Bronchial epithelial cell (primary cell): ENCODE measurements around the gene FBXW12. TPM values are rescaled to one million over a fixed set of nuclear protein-coding genes. Genes with fewer than 3 reads are reported as not detected.

Experiments
- DNase-seq: peaks from one replicate; pipeline ENCODE4 v3.0.0-alpha.2; 2010; ENCODE audit warnings: low read depth
- FAIRE-seq: peaks from 2 replicates; lab custom pipeline; 2011; peaks lifted over from hg19 to GRCh38; lab: Jason Lieb, UNC
- H3K27me3 ChIP-seq: 2 replicates; pipeline ENCODE4 v1.5.1; 2011; ENCODE audit warnings: low read length; ENCODE audit not compliant: control insufficient read depth, insufficient read depth
- H3K36me3 ChIP-seq: 2 replicates; pipeline ENCODE4 v1.5.1; 2011; ENCODE audit warnings: low read length; ENCODE audit not compliant: control insufficient read depth, insufficient read depth
- H3K4me3 ChIP-seq: 2 replicates; pipeline ENCODE4 v1.5.1; 2011; ENCODE audit warnings: mild to moderate bottlenecking, low read depth, low read length, control low read depth
- total RNA-seq: library from RNA; depleted of rRNA; stranded (reverse); fragments of >200 nt; gene quantifications from 2 replicates; pipeline ENCODE4 v1.2.1, GENCODE V29; 2014
- TF ChIP-seq, protein P1 (sequence below): IDR thresholded peaks from 2 replicates; pipeline ENCODE4 v1.5.1; 2011; ENCODE audit warnings: mild to moderate bottlenecking, moderate library complexity, low read length, control low read depth, inconsistent platforms; ENCODE audit not compliant: insufficient read depth, severe bottlenecking

FBXW12 gene
- total RNA-seq, 1 donor from 2014 or later = not detected

DNA sequence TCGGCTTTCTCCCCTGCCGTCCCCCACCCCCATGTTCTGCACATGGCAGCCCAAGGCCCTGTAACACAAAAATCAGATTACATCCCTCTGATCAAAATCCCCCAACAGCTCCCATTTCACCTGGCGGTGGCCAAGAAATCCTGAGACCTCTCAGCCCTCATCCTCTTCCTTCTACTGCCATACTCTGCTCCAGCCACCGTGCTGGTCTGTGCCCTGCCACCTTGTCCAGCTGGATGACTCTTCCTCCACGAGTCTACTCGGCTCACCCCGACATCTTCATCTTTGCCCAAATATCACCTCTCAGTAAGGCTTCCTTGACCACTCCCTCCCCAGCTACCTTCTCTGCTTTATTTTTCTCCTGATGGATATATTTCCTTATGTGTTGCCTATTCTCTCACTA lies 64.8 kb downstream of the FBXW12 start:
- peaks cover 1% of the 10 kb centered on the region for H3K36me3 ChIP-seq
- H3K4me3 ChIP-seq = no peak overlapping the region
- H3K27me3 ChIP-seq = no peaks in the 10 kb centered on the region
- DNase-seq (no peak), FAIRE-seq (no peak)
- TF ChIP-seq, protein P1, sequence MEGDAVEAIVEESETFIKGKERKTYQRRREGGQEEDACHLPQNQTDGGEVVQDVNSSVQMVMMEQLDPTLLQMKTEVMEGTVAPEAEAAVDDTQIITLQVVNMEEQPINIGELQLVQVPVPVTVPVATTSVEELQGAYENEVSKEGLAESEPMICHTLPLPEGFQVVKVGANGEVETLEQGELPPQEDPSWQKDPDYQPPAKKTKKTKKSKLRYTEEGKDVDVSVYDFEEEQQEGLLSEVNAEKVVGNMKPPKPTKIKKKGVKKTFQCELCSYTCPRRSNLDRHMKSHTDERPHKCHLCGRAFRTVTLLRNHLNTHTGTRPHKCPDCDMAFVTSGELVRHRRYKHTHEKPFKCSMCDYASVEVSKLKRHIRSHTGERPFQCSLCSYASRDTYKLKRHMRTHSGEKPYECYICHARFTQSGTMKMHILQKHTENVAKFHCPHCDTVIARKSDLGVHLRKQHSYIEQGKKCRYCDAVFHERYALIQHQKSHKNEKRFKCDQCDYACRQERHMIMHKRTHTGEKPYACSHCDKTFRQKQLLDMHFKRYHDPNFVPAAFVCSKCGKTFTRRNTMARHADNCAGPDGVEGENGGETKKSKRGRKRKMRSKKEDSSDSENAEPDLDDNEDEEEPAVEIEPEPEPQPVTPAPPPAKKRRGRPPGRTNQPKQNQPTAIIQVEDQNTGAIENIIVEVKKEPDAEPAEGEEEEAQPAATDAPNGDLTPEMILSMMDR = no peak

GRCh38 chr3:48437812-48438211 lies 65.8 kb downstream of the FBXW12 start:
- Histone ChIP-seq H3K4me3 (no peak overlapping the region), H3K27me3 (no peaks in the 10 kb centered on the region), H3K36me3 (peaks cover 6% of the 10 kb centered on the region)
- DNase-seq (no peak), FAIRE-seq (no peak)
- TF ChIP-seq, protein P1 = no peak

- peak; percentile 70 for FAIRE-seq
- H3K4me3 ChIP-seq = peak within 1 kb of the TSS; percentile 57
- no peaks in the 10 kb centered on the region for H3K27me3 ChIP-seq
- H3K36me3 ChIP-seq = peaks cover 8% of the 10 kb centered on the region
- DNase-seq = peak; percentile 95
- TF ChIP-seq, protein P1 = no peak
Observed at GRCh38 chr3:48439820-48440589, 68.0 kb downstream of the FBXW12 start, which contains the start of the genes CCDC51 and TMA7. CCDC51 (minus strand) TSS chr3:48440119; CDS start chr3:48435128, 4,991 bp downstream. TMA7 (plus strand) TSS chr3:48440257; CDS start chr3:48440297, 40 bp downstream.

GRCh38 chr3:48440590-48440958 lies 68.6 kb downstream of the FBXW12 start:
- no peak for DNase-seq
- Histone ChIP-seq H3K27me3 (no peaks in the 10 kb centered on the region), H3K36me3 (peaks cover 8% of the 10 kb centered on the region), H3K4me3 (peak overlapping the region; percentile 57)
- no peak for FAIRE-seq
- TF ChIP-seq, protein P1 = no peak

GRCh38 chr3:48441940-48442339 lies 69.9 kb downstream of the FBXW12 start:
- Histone ChIP-seq H3K4me3 (no peak overlapping the region), H3K36me3 (peaks cover 8% of the 10 kb centered on the region), H3K27me3 (no peaks in the 10 kb centered on the region)
- no peak for FAIRE-seq
- TF ChIP-seq, protein P1 = no peak
- DNase-seq = no peak

Other genes with a start within 250 kb of the FBXW12 start
- 1.5 and 2.4 TPM in 2 replicates for gene CDC25A, start 183.8 kb upstream of the FBXW12 start, total RNA-seq
- gene CAMP, start 148.7 kb upstream of the FBXW12 start, total RNA-seq = 11.3 and 22.1 TPM in 2 replicates
- gene ZNF589, start 131.1 kb upstream of the FBXW12 start, total RNA-seq = 3.7 and 5.8 TPM in 2 replicates
- gene NME6, start 70.9 kb upstream of the FBXW12 start, total RNA-seq = 31.7 and 40.8 TPM in 2 replicates
- not detected in 2 replicates for gene SPINK8, start 38.6 kb upstream of the FBXW12 start, total RNA-seq
- 63.7 and 90.4 TPM in 2 replicates for gene PLXNB1, start 57.9 kb downstream of the FBXW12 start, total RNA-seq
- gene CCDC51, start 67.9 kb downstream of the FBXW12 start, total RNA-seq = 48.4 and 55.3 TPM in 2 replicates
- gene TMA7, start 68.0 kb downstream of the FBXW12 start, total RNA-seq = 190 and 360 TPM in 2 replicates
- gene ATRIP, start 74.5 kb downstream of the FBXW12 start, total RNA-seq = 4.1 and 5.5 TPM in 2 replicates
- 87.1 and 131 TPM in 2 replicates for gene SHISA5, start 132.0 kb downstream of the FBXW12 start, total RNA-seq
- 18.2 and 20.2 TPM in 2 replicates for gene PFKFB4, start 184.6 kb downstream of the FBXW12 start, total RNA-seq
- gene UCN2, start 191.6 kb downstream of the FBXW12 start, total RNA-seq = 9.6 and 12.9 TPM in 2 replicates
- 147 and 173 TPM in 2 replicates for gene COL7A1, start 223.1 kb downstream of the FBXW12 start, total RNA-seq
- gene UQCRC1, start 237.4 kb downstream of the FBXW12 start, total RNA-seq = 473 and 946 TPM in 2 replicates
- not detected in 2 replicates for gene TMEM89, start 249.6 kb downstream of the FBXW12 start, total RNA-seq